ENCODE results near the gene FADS2.

The FADS2 gene

DNA sequence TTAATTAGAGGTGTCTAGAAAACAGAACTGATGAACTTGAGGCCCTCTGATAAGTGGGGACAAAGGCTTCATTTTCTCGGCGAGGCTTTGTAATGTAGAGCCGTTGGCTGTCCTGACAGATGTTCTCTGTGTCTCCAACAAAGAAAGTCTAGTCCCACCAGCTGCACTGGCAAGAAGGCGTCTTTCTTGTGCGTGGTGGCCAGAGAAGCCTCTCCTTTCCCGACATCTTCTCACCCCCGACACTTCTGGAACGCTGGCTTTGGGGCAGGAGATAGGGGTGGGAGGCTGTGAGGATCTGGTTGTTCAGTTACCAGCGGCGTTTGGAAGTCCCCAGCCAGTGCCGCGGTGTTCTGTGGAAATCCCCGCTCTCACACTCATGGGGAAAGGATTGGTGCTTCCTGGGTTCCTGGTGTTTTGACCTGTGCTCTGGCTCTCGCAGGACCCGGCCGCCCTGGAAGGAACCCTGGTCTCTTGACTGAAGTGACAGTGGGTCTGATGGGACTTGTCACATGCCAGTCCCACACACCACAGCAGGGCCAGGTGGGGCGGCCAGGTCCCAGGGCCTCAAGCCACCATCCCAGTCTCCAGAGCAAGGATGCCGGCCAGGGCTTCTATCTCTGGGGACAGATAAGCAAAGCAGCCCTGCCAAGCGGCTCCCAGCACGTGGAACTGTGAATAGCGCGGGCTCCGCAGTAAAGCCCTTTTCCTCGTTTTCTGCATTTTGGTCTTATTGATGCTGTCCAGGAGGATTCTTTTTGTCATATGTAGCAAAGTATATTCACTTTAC, 23.2 kb downstream of the FADS2 start:
- no peak for DNase-seq

GRCh38 chr11:61851900-61852295, 23.8 kb downstream of the FADS2 start:
- DNase-seq, result no peak

DNA sequence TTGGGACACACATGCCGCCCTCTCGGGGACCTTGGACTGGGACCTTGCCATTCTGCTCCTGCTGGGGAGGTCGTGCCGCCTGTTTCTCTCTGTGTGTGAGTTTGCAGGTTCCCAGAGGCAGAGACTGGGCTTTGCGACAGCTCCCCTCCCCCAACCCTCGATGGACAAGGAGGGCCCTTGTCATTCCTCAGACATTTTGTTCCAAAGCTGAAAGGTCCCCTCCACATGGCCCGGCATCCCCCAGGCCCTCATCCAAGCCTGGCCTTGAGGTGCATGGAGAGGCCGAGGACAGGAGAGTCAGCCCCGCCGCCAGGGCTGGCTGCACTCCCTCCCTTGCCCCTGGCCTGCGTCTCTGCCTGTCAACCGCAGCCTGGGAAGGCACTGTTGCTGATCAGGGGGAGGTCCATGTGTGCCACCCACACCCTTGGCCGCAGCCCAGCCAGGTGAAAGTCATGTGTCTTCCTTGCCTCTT, 25.6 kb downstream of the FADS2 start:
- DNase-seq, result no peak

DNA sequence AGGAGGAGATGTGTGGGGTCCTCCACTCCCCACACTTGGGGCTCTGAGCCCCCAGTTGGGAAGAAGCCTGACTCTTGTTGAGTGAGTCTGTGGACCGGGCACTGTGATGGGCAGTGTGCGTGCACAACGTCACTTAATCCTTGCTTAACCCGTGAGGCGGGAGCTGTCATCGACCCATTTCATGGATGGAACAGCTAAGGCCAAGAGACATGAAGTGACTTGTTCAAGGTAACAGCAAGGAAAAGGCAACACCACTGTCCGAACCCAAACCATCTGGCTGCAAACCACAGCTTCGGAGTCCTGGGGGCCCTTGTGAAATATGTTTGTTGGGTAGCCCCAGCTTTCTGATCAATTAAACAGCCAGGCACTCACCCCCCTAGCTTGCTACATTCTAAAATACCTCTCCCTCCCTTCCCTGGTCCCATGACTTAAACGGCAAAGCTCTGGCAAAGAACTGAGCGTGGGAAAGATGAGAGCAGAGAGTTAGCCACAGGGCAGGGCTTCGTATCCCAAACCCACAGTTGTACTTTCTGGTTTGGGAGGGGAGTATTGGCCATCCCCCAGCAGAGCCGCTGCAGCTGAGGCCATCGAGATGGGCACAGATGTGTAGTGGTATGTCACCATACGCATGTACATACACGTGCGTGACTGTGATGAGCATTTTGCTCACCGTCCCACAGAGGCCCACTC, 26.3 kb downstream of the FADS2 start:
- no peak for DNase-seq

DNA sequence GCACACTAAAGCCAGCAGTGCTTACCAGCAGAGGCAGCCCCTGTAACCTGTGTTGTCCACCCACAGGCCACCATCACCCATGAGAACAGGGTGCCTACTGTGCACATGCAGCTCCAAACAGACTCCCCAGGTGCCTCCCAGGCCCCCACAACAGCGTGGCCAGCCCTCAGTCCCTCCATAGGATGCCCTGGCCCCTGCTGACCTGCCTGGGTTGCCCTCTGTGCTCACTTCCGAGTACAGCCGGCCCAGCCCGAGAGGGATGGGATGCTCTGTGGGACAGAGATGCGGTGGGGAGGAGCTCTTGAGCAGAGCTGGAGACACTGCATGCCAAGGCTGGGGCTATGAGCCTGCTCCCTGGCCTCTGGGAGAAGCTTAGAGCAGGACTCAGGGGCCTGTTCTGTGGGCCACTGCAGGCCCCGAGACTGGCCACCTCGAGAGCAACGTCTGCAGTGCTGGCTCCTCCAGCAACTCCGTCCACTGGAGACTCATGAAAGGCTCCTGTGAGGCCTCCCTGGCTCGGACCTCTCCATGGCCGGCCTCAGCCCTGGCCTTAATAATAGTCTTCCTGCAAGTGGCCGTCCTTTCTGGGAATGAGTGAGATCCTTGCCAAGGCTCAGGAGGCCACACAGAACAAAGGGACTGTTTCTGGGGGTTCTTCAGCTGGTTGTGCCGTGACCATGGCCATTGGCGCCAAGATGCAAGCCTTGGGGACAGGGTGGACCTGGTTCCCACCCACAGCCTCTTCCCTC, 27.0 kb downstream of the FADS2 start:
- no peak for DNase-seq

DNA sequence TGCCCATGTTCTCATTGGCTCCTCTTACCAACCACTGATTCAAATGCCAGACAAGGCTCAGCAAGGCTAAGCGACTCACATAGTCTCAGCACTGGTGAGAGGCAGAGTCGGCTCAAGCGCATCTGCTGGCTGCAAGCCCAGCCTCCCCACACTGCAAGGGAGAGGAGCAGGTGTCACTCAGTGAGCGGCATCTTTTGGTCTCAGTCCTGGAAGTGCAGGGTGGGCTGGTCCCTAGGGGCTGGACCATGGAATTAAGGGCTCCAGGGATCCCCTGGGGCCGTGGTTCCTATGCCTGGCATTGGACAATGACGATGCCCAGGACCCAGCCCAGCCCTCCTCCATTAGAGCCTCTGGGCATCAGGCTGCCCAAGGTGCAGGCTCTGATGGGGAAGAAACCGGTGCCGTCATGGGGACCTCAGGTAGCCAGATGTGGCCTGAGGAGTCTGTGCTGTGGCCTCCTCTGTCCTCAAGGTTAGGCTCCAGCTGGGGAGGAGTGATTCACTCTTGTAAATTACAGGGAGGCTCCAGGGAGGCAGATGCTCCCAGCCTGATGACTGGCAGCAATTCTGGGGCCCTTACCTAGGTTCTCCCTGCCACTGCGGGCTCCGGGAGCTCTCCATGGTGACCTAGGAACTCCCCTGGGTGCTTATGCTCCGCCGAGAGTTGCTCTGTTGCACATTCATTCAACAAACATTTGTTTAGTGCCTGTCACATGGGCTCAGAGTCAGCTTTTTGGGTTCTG, 28.0 kb downstream of the FADS2 start:
- DNase-seq, result no peak

GRCh38 chr11:61860054-61860903, 32.2 kb downstream of the FADS2 start:
- DNase-seq, result no peak

GRCh38 chr11:61861634-61862033, 33.5 kb downstream of the FADS2 start:
- DNase-seq, result no peak

DNA sequence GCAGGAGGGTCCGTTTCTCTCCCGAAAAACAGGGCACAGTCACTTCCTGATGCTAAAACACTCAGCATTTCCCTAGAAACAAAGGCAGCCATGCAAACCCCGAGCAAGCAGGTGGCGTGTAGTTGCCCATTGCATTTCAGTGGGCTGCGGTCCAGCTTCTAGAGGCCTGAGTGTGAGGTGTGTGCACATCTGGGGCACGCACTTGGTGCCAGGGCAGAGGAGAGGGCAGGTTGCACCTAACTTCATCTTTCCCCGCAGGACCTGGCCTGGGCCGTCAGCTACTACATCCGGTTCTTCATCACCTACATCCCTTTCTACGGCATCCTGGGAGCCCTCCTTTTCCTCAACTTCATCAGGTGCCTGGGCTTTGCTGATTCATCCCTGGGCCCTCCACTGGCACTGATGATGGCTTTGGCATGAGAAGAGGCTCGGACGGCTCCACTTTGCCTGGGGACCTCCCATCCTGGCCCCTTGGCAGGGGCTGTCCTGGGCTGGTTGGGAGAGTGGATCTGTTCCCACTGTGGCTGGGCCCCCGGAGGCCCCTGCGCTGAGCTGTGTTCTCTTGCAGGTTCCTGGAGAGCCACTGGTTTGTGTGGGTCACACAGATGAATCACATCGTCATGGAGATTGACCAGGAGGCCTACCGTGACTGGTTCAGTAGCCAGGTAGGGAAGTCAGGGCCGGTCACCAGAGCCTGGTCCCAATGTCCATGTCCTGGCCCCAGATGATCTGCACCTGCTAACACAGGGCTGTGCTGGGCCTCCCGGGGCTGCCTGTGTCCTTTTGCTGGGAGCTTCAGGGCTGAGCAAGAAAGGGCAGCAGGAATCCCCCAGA, 34.8 kb downstream of the FADS2 start:
- DNase-seq, result no peak

DNA sequence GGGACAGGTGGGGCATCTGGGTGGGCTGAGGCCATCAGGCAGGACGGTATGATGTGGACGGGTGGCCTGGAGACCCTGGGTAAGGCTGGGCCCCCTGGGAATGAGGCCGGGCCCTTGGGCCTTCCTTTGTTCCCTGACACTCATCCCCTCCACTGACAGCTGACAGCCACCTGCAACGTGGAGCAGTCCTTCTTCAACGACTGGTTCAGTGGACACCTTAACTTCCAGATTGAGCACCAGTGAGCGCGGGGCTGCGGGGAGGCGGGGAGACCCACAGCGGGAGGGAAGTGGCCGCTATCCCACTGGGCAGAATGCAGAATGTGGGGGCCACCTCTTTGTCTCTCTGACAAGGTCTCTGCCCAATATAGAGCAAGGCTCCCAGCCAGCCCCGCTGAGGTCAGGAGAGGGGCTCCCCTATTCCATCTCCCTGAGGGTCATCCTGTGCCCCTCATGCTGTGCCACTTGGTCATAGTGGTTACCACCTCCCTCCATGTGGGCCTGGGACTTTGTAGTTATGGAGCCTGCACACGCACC, 35.5 kb downstream of the FADS2 start:
- no peak for DNase-seq

DNA sequence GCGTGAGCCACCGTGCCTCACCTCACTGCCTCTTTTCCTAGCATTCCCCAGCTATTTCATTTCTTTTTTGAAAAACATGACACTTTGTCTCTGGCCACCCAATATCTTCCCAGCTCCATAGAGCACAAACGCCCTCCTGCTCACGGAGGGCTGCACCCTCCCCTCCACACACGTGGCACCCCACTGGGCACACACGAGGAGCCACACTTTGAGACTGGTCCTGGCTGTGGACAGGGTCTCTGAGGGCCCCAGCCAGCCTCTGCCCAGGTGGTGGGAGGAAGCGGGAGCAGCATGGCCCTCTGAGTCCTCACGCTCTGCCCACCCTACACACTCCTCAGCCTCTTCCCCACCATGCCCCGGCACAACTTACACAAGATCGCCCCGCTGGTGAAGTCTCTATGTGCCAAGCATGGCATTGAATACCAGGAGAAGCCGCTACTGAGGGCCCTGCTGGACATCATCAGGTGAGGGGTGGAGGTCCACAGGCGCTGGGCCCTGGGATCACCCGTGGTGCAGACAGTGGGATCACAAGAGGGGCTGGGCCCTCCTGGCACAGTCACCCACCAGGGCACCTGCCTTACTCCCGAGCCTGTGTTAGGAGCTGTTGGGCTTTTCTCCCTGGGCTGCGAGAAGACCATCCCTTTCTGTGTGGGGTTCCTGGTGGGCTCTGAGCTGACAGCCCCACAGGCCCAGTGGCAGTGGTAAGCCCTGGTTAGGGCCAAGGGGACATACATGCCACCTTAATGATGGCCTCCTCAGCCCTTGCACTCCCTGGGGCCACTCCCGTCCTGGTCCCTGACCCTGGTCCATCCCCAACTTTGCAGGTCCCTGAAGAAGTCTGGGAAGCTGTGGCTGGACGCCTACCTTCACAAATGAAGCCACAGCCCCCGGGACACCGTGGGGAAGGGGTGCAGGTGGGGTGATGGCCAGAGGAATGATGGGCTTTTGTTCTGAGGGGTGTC, 37.0 kb downstream of the FADS2 start:
- no peak for DNase-seq

DNA sequence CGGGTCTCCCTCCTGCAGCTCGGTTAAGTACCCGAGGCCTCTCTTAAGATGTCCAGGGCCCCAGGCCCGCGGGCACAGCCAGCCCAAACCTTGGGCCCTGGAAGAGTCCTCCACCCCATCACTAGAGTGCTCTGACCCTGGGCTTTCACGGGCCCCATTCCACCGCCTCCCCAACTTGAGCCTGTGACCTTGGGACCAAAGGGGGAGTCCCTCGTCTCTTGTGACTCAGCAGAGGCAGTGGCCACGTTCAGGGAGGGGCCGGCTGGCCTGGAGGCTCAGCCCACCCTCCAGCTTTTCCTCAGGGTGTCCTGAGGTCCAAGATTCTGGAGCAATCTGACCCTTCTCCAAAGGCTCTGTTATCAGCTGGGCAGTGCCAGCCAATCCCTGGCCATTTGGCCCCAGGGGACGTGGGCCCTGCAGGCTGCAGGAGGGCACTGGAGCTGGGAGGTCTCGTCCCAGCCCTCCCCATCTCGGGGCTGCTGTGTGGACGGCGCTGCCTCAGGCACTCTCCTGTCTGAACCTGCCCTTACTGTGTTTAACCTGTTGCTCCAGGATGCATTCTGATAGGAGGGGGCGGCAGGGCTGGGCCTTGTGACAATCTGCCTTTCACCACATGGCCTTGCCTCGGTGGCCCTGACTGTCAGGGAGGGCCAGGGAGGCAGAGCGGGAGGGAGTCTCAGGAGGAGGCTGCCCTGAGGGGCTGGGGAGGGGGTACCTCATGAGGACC, 38.3 kb downstream of the FADS2 start:
- DNase-seq, result no peak

DNA sequence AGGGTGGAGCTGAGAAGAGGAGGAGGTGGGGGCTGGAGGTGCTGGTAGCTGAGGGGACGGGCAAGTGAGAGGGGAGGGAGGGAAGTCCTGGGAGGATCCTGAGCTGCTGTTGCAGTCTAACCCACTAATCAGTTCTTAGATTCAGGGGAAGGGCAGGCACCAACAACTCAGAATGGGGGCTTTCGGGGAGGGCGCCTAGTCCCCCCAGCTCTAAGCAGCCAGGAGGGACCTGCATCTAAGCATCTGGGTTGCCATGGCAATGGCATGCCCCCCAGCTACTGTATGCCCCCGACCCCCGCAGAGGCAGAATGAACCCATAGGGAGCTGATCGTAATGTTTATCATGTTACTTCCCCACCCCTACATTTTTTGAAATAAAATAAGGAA, 38.9 kb downstream of the FADS2 start:
- DNase-seq, result no peak

DNA sequence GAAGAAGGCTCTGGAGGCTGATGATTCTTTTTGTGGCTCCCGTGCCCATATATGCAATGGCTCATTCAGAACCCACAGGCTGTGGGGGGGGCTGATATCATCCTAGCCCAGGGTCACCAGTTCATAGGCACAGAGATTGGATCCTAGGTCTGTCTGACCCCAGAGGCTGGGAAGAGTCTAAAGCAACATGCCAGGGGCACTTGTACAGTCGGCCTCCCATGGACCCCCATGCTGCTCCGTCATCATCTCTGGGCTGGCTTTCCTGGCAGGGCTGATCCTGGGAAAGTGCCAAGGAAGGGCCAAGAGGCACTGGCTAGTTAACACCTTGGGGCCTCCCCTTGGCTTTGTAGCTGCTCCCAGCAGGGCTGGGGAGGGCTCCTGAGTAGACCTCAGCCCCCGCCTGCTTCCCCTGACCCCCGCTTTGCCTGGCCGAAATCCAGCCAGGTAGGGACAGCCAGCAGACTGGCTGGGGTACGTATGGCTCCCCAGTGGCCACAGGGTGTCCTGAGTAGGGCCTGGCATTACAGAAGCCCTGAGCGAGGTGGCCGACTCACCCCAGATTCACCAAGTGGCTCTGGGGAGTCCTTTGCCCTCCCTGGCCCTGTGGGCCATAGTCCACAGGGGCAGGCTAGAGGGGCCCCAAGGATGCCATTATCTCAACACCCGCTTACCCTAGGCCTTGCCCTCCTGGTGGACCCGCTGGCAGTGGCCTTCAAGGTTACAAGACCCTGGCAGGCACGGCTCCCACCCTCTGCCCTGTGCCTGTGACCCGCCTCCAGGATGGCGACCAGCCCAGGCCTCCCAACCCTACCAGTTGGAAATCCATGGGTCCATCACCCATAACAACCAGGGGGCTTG, 40.7 kb downstream of the FADS2 start:
- DNase-seq, result no peak

- no peak for DNase-seq
These were observed 41.3 kb downstream of the FADS2 start for GRCh38 chr11:61869429-61869707.

GRCh38 chr11:61869708-61870451, 41.8 kb downstream of the FADS2 start:
- DNase-seq, result no peak

DNA sequence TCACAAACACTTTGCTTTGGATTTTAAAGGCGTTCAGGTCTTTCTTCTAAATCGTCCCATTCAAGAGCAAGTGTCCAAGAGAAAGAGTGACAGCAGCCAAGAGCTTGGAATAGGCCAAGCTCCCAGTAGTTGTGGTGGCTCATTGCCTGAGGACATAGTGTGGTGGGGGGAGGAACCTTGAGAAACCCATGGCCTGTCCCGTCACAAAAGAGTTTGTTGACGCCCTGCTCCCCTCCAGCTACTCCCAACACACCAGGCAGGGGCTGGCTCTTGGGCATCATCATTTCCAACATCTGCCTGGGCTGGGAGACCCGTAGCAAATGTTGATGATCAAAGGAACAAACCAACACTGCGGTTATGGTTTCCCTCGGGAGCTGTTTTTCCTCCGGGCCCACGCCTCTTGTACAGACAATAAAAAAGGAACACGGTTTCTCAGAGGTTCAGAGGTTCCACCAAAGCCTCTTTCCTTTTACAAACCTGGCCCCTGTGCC, 42.5 kb downstream of the FADS2 start:
- no peak for DNase-seq
